WTC11 (cell line): Measurements from ENCODE around the gene COX19. TPM values are rescaled to one million over a fixed set of nuclear protein-coding genes. Genes with fewer than 3 reads are reported as not detected.
"Not testable (repeated sequence)": the region's sequence is repeated elsewhere in the genome, so short reads cannot be mapped to it uniquely, and the experiment has no call there.

Experiments
- ATAC-seq: fragments of 200-7000 bp; cut with Tn5 transposase; 2 replicates; pipeline ENCODE4 v1.10.0; 2021; ENCODE audit warnings: mild to moderate bottlenecking, moderate library complexity
- CTCF ChIA-PET: fragments of 300-600 bp; sonication (Branson Sonifier 250); formaldehyde crosslinking; loops from one replicate; lab custom pipeline; 2021; ENCODE audit warnings: antibody characterized with exemption; lab: Charles Lee
- POLR2A ChIA-PET: fragments of 350-600 bp; sonication (Branson Sonifier 250); formaldehyde crosslinking; loops from one replicate; lab custom pipeline; 2021; ENCODE audit warnings: antibody characterized with exemption; lab: Charles Lee
- DNase-seq: peaks from one replicate; pipeline ENCODE4 v3.0.0; 2021; ENCODE audit warnings: low spot score
- H3K27ac Mint-ChIP-seq: 2 replicates; pipeline ENCODE4 v1.8.0; 2021; ENCODE audit warnings: mixed read lengths
- H3K27me3 Mint-ChIP-seq: 2 replicates; pipeline ENCODE4 v1.8.0; 2021; ENCODE audit warnings: low read depth, mild to moderate bottlenecking, moderate library complexity, mixed read lengths
- H3K36me3 Mint-ChIP-seq: 2 replicates; pipeline ENCODE4 v1.8.0; 2021; ENCODE audit warnings: mixed read lengths
- H3K4me1 Mint-ChIP-seq: 2 replicates; pipeline ENCODE4 v1.8.0; 2022; ENCODE audit warnings: mixed read lengths
- H3K4me3 Mint-ChIP-seq: 2 replicates; pipeline ENCODE4 v1.8.0; 2021; ENCODE audit warnings: mild to moderate bottlenecking, moderate library complexity, mixed read lengths
- H3K9me3 Mint-ChIP-seq: 2 replicates; pipeline ENCODE4 v1.8.0; 2021; ENCODE audit warnings: mixed read lengths
- ATF1 ChIP-seq: sonication (generic); formaldehyde crosslinking; IDR thresholded peaks from 2 replicates; pipeline ENCODE4 v1.8.1; 2023; ENCODE audit warnings: mild to moderate bottlenecking, moderate library complexity, missing genetic modification reagents
- CREB1 ChIP-seq: sonication (generic); formaldehyde crosslinking; IDR thresholded peaks from 2 replicates; pipeline ENCODE4 v1.8.0; 2023; ENCODE audit warnings: mild to moderate bottlenecking, missing genetic modification reagents
- GRHL2 ChIP-seq: fragments of 250-450 bp; sonication (Bioruptor Pico); IDR thresholded peaks from 2 replicates; pipeline ENCODE4 v1.8.0; 2022; ENCODE audit warnings: mild to moderate bottlenecking, moderate library complexity; ENCODE audit not compliant: insufficient replicate concordance, severe bottlenecking
- JUN ChIP-seq: sonication (generic); formaldehyde crosslinking; IDR thresholded peaks from 2 replicates; pipeline ENCODE4 v1.8.0; 2023; ENCODE audit warnings: mild to moderate bottlenecking, missing genetic modification reagents
- KAT7 ChIP-seq: sonication (generic); formaldehyde crosslinking; IDR thresholded peaks from 2 replicates; pipeline ENCODE4 v1.8.1; 2023; ENCODE audit warnings: missing genetic modification reagents, mild to moderate bottlenecking, borderline replicate concordance
- MAX ChIP-seq: sonication (generic); formaldehyde crosslinking; IDR thresholded peaks from 2 replicates; pipeline ENCODE4 v1.8.0; 2022; ENCODE audit warnings: mild to moderate bottlenecking, missing genetic modification reagents
- OVOL2 ChIP-seq: fragments of 250-450 bp; sonication (Bioruptor Pico); IDR thresholded peaks from 2 replicates; pipeline ENCODE4 v1.9.0; 2021; ENCODE audit warnings: mild to moderate bottlenecking, borderline replicate concordance
- PRRX2 ChIP-seq: fragments of 250-450 bp; sonication (Bioruptor Pico); IDR thresholded peaks from 2 replicates; pipeline ENCODE4 v1.8.0; 2021; ENCODE audit warnings: mild to moderate bottlenecking
- RELA ChIP-seq: sonication (generic); formaldehyde crosslinking; IDR thresholded peaks from 2 replicates; pipeline ENCODE4 v1.8.1; 2022; ENCODE audit warnings: missing genetic modification reagents, mild to moderate bottlenecking, borderline replicate concordance
- SOX15 ChIP-seq: fragments of 250-450 bp; sonication (Bioruptor Pico); IDR thresholded peaks from 2 replicates; pipeline ENCODE4 v1.9.0; 2021; ENCODE audit warnings: mild to moderate bottlenecking
- TCF7 ChIP-seq: sonication (generic); formaldehyde crosslinking; IDR thresholded peaks from 2 replicates; pipeline ENCODE4 v1.8.0; 2022; ENCODE audit warnings: mild to moderate bottlenecking, low read depth, missing genetic modification reagents, moderate library complexity
- ZBTB21 ChIP-seq: sonication (generic); formaldehyde crosslinking; IDR thresholded peaks from 2 replicates; pipeline ENCODE4 v1.8.1; 2023; ENCODE audit warnings: mild to moderate bottlenecking, missing genetic modification reagents, borderline replicate concordance
- ZNF317 ChIP-seq: sonication (generic); formaldehyde crosslinking; IDR thresholded peaks from 2 replicates; pipeline ENCODE4 v1.8.1; 2023; ENCODE audit warnings: low read depth, mild to moderate bottlenecking, moderate library complexity, missing genetic modification reagents, borderline replicate concordance
- ZNF416 ChIP-seq: fragments of 250-450 bp; sonication (Bioruptor Pico); IDR thresholded peaks from 2 replicates; pipeline ENCODE4 v1.9.0; 2021; ENCODE audit warnings: mild to moderate bottlenecking, inconsistent platforms
- total RNA-seq: library from RNA; stranded (reverse); gene quantifications from 3 replicates; pipeline ENCODE4 v1.2.3, GENCODE V29; 2021
- TF ChIP-seq, protein P1 (sequence below): sonication (generic); formaldehyde crosslinking; IDR thresholded peaks from 2 replicates; pipeline ENCODE4 v1.8.0; 2023; ENCODE audit warnings: missing genetic modification reagents
- TF ChIP-seq, protein P2 (sequence below): sonication (generic); formaldehyde crosslinking; IDR thresholded peaks from 2 replicates; pipeline ENCODE4 v1.8.0; 2023; ENCODE audit warnings: missing genetic modification reagents, mild to moderate bottlenecking, borderline replicate concordance

The COX19 gene
- total RNA-seq, 1 experiment from 2014 or later: 13.2 TPM

- TF ChIP-seq OVOL2 (CRISPR knock-in tag) (no peak), ATF1 (CRISPR knock-in tag) (no peak), JUN (CRISPR knock-in tag) (no peak), ZNF416 (CRISPR knock-in tag) (no peak)
These were observed 49.7 kb downstream of the COX19 start (continued) for GRCh38 chr7:925601-926000.

DNA sequence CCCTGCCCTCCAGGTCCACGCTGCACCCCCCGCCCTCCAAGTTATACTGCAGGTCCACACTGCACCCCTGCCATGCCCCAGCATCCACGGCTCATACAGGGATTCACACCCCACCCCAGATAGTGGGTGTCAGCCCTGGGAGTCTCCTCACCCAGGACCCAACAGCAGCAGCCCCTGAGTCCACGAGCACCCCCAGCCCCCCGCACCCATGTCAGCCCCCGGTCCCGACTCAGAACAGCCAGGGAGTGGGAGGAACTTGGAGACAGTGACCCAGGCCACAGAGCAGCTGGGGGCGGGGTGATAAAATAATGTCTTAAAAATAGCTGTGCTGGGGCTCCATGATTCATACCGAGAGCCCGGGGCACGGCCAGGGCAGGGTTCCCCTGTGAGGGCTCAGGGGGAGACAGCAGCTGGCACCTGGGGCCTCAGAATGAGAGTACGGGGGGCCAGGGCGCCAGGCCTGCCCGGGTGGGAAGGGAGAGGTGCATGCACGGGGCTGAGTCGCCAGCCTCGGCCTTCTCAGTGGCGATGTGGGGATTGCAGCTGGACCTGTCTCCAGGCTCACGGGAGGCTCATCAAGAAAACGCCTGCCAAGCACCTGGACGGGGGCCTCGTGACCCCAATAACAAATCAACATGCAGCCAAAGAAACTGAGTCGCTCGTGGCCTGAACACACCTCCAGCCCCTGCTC, 50.7 kb downstream of the COX19 start:
- Mint-ChIP-seq H3K27ac (no peak overlapping the region), H3K4me1 (no peaks in the 10 kb centered on the region), H3K27me3 (no peaks in the 10 kb centered on the region; the same call in 1 of the 2 replicates), H3K9me3 (no peaks in the 10 kb centered on the region), H3K36me3 (no peaks in the 10 kb centered on the region), H3K4me3 (no peak overlapping the region)
- DNase-seq (peak; percentile 11), ATAC-seq (no peak)
- POLR2A ChIA-PET: interaction anchor here (0.8 kb wide), 1 partner anchor 14 kb away, joined by 8 read pairs; no protein-coding TSS in a partner anchor
- CTCF ChIA-PET: interaction anchor here (1.0 kb wide), 1 partner anchor 68 kb away, joined by 3 read pairs; no protein-coding TSS in a partner anchor
- TF ChIP-seq, protein P1, sequence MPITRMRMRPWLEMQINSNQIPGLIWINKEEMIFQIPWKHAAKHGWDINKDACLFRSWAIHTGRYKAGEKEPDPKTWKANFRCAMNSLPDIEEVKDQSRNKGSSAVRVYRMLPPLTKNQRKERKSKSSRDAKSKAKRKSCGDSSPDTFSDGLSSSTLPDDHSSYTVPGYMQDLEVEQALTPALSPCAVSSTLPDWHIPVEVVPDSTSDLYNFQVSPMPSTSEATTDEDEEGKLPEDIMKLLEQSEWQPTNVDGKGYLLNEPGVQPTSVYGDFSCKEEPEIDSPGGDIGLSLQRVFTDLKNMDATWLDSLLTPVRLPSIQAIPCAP (CRISPR knock-in tag): no peak
- TF ChIP-seq SOX15 (CRISPR knock-in tag) (no peak), MAX (CRISPR knock-in tag) (no peak), TCF7 (CRISPR knock-in tag) (no peak), KAT7 (CRISPR knock-in tag) (no peak), ZBTB21 (no peak), GRHL2 (CRISPR knock-in tag) (no peak), RELA (no peak), CREB1 (CRISPR knock-in tag) (no peak), PRRX2 (CRISPR knock-in tag) (no peak), ZNF317 (CRISPR knock-in tag) (no peak)
- TF ChIP-seq, protein P2, sequence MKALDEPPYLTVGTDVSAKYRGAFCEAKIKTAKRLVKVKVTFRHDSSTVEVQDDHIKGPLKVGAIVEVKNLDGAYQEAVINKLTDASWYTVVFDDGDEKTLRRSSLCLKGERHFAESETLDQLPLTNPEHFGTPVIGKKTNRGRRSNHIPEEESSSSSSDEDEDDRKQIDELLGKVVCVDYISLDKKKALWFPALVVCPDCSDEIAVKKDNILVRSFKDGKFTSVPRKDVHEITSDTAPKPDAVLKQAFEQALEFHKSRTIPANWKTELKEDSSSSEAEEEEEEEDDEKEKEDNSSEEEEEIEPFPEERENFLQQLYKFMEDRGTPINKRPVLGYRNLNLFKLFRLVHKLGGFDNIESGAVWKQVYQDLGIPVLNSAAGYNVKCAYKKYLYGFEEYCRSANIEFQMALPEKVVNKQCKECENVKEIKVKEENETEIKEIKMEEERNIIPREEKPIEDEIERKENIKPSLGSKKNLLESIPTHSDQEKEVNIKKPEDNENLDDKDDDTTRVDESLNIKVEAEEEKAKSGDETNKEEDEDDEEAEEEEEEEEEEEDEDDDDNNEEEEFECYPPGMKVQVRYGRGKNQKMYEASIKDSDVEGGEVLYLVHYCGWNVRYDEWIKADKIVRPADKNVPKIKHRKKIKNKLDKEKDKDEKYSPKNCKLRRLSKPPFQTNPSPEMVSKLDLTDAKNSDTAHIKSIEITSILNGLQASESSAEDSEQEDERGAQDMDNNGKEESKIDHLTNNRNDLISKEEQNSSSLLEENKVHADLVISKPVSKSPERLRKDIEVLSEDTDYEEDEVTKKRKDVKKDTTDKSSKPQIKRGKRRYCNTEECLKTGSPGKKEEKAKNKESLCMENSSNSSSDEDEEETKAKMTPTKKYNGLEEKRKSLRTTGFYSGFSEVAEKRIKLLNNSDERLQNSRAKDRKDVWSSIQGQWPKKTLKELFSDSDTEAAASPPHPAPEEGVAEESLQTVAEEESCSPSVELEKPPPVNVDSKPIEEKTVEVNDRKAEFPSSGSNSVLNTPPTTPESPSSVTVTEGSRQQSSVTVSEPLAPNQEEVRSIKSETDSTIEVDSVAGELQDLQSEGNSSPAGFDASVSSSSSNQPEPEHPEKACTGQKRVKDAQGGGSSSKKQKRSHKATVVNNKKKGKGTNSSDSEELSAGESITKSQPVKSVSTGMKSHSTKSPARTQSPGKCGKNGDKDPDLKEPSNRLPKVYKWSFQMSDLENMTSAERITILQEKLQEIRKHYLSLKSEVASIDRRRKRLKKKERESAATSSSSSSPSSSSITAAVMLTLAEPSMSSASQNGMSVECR (CRISPR knock-in tag): no peak

DNA sequence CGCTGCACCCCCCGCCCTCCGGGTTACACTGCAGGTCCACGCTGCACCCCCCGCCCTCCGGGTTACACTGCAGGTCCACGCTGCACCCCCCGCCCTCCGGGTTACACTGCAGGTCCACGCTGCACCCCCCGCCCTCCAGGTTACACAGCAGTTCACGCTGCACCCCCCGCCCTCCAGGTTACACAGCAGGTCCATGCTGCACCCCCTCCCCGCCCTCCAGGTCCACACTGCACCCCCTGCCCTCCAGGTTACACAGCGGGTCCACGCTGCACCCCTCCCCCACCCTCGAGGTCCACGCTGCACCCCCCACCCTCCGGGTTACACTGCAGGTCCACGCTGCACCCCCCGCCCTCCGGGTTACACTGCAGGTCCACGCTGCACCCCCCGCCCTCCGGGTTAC, 51.3 kb downstream of the COX19 start:
- H3K4me1 Mint-ChIP-seq: not testable (repeated sequence)

More for the DNA sequence above, 51.3 kb downstream of the COX19 start:
- DNase-seq: peak; percentile 1
- H3K27ac Mint-ChIP-seq, H3K27me3 Mint-ChIP-seq, H3K4me3 Mint-ChIP-seq, H3K36me3 Mint-ChIP-seq, POLR2A ChIA-PET, ATAC-seq, H3K9me3 Mint-ChIP-seq, CTCF ChIA-PET: not testable (repeated sequence)
